Measurements from ENCODE around the gene ANKRD13C.
A peak's percentile ranks its signal among the peaks of the same experiment; 100 is the strongest.

Gene ANKRD13C

DNA sequence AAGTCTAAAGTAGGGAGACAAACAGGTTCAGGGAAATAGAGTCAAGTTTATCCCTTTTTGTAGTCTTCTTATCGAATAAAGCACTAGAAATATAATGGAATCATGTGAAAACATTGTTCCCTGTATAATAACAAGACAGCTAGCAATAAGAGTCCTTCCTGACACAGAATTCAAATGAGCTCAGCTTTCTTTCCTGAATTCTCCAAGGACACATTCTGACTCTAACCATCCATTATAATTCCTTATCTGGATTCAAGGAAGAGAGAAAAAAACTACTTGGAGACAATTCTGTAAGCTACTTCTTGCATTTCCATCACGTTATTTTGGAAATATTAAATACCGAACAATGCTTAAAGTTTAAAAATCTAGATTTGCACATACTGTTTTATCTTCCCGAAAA, 58.8 kb downstream of the ANKRD13C start:
- no peak for DNase-seq (ENCODE audit: low read depth)

- DNase-seq (ENCODE audit: low read depth) = no peak
Measured at GRCh38 chr1:70293186-70293843, 61.2 kb downstream of the ANKRD13C start.

DNA sequence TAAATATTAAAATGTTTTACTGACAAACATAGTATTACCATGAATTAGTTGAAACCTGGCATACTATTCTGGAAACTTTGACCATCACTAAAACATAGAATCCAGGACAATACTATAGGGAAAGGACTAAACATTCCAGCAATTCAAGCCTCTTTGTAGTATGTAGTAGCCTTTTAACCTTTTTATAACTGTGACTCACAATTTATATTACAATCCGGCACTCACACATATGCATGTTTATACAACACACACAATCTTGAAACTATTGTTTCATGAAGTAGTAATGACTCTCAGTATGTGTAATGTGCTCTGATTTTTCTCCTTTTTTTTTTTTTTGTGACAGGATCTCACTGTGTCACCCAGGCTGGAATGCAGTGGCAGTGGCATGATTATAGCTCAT, 64.3 kb downstream of the ANKRD13C start:
- DNase-seq (ENCODE audit: low read depth) = no peak

DNA sequence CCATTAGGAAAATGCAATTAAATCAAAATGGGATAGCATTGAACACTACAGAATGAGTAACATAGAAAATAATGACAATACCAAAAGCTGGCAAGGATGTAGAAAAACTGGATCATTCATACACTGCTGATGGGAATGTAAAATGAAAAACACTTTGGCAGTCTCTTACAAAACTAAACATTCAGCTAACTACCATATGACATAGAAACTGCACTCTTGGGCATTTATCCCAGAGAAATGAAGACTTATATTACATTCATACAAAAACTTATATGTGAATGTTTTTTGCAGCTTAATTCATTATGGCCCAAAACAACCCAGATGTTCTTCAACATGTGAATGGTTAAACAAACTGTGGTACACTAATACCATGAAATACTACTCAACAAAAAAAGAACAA, 66.4 kb downstream of the ANKRD13C start:
- no peak for DNase-seq (ENCODE audit: low read depth)

GRCh38 chr1:70286453-70286852, 68.1 kb downstream of the ANKRD13C start:
- no peak for DNase-seq (ENCODE audit: low read depth)

DNA sequence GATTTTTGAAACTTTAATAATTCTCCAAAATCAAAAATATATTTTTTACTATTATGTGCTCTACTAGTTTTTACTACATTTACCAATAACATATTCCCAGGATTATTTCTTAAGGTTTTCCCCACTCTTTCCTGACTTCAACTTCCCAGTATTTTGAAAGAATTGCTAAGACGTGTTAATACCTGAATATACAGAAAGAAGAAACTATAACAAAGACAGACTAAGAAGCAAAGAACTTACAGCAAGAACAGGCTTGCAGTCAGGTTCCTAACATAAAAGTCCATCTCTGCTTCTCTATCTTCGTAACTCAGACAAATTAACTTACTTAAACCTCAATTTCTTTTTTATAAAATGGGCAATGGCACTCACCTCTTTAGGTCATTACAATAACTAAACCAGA, 70.2 kb downstream of the ANKRD13C start:
- DNase-seq (ENCODE audit: low read depth) = no peak

DNA sequence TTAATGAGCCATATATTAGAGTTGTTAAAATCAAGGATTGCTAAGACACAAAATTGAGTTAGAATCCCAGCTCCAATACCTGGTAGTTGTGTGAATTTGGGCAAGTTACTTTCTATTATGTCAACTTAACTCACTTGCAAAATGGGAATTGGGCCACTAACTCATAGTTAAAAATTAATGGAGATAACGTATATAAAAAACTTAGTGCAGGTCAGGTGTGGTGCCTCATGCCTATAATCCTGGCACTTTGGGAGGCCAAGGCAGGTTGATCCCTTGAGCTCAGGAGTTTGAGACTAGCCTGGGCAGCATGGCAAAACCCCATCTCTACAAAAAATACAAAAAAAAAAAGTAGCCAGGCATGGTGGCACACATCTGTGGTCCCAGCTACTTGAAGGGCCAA, 75.8 kb downstream of the ANKRD13C start:
- no peak for DNase-seq (ENCODE audit: low read depth)

GRCh38 chr1:70277875-70278274, 76.6 kb downstream of the ANKRD13C start:
- DNase-seq (ENCODE audit: low read depth) = no peak

- DNase-seq (ENCODE audit: low read depth) = no peak
Measured at GRCh38 chr1:70265946-70266345, 88.6 kb downstream of the ANKRD13C start.

GRCh38 chr1:70264839-70265238, 89.7 kb downstream of the ANKRD13C start:
- no peak for DNase-seq (ENCODE audit: low read depth)

GRCh38 chr1:70256664-70257063, 97.9 kb downstream of the ANKRD13C start:
- DNase-seq (ENCODE audit: low read depth) = no peak

DNA sequence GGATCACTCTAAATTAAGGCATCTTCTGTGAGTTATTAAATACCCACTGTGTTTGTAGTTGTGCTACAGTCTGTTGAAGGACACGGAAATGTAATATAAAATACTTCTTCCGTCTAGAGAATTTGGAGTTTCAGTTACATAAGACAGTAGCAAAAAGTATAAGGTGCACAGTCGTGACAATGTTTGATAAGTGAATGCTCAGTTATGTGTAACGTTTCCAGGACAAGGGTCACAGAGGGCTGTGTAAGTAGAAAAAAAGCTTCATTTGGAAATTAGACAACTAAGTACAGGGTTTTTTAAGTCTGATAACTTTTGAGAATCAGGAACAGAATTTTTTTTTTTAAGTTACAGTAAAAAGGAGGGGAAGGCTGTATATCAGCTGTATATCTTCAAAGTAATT, 105.8 kb downstream of the ANKRD13C start:
- no peak for DNase-seq (ENCODE audit: low read depth)

DNA sequence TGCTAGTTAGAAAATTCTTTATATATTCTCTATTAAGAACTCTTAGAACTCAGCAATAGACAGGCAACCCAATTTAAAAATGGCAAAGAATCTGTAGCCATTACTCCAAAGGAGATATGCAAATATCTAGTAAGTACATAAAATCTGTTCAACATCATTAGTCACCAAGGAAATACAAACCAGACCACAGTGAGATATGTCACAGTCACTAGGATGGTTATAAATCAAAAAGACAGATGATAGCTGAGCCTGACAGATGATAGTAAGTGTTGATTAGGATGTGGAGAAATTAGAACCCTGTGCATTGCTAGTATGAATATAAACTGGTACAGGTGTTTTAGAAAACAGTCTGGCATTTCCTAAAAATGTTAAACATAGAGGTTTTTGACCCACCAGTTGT, 106.8 kb downstream of the ANKRD13C start:
- no peak for DNase-seq (ENCODE audit: low read depth)

DNA sequence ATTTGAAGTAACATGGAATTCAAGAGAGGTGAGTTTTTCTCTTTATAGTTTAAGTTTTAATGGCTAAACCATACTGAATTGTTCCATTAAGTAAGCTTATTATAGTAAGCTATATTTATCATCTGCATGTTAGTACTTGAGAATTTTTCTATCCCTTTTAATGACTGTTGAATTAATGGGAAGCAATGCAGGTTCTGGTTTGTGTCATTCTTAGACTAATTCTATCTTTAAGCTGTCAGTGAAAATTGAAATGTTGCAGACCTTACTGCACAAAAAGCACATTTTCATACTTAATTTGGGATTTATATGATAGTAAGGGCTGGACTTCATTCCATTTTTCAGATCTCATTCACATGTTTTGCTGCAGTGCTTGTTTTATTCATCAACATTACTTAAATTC, 107.4 kb downstream of the ANKRD13C start:
- DNase-seq (ENCODE audit: low read depth) = no peak

DNA sequence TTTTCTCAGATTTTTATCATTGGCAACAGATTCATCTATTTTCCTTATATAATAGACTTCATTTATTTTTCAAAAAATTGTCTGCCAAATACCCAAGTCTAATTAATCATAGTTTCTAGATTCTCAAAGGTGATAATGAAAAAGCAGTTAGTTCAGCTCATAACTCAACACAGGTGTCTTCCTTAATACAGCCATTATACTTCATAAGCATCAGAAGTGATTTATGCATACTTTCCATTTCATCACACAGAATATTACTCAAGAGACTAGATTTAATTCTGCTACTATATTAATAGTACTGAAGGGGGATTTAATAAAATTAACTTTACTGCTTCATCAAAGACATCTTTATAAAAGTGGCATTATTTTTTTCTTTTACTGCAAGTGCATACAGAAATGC, 114.6 kb downstream of the ANKRD13C start:
- no peak for DNase-seq (ENCODE audit: low read depth)

GRCh38 chr1:70234733-70235132, 119.8 kb downstream of the ANKRD13C start:
- DNase-seq (ENCODE audit: low read depth) = no peak

DNA sequence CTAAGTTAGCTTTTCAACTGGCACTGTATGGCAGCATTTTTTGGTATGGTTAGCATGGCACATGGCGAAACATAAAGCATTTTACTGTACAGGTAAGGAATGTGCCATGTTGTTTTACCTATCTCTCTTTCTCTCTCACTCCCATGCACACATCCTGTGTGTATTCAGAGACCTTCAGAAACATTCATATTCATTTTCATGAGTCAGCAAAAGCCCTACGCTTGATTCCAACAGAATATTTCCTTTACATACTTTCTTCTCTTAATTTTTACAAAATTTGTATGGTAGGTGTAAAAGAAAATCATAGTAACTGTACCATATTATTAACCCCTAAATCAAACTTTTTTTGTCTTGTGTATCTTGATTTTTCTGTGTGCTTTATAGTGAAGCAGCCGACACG, 123.0 kb downstream of the ANKRD13C start:
- DNase-seq (ENCODE audit: low read depth) = no peak

GRCh38 chr1:70228670-70229069, 125.9 kb downstream of the ANKRD13C start:
- DNase-seq (ENCODE audit: low read depth) = no peak

- no peak for DNase-seq (ENCODE audit: low read depth)
Measured at GRCh38 chr1:70227439-70227838, 127.1 kb downstream of the ANKRD13C start.

DNA sequence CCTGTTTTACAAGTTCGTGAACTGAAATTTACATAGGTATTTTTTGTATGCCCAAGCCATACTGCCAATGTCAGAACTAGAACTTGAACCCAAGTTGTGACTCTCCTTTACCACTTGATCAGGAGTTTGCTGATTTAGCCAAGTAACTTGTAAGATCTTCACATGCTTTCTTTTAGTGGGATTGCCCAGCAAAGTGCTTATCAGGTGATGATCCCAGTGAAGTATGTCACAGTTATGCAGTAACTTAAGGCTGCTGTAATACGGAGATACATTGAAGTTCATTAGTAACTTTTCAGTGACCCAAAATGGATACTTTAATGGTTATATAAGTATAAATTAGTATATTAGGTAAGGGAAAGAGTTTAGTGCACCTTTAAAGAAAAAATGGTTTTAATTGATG, 129.6 kb downstream of the ANKRD13C start:
- no peak for DNase-seq (ENCODE audit: low read depth)

GRCh38 chr1:70222716-70223235, 131.7 kb downstream of the ANKRD13C start:
- no peak for DNase-seq (ENCODE audit: low read depth)

DNA sequence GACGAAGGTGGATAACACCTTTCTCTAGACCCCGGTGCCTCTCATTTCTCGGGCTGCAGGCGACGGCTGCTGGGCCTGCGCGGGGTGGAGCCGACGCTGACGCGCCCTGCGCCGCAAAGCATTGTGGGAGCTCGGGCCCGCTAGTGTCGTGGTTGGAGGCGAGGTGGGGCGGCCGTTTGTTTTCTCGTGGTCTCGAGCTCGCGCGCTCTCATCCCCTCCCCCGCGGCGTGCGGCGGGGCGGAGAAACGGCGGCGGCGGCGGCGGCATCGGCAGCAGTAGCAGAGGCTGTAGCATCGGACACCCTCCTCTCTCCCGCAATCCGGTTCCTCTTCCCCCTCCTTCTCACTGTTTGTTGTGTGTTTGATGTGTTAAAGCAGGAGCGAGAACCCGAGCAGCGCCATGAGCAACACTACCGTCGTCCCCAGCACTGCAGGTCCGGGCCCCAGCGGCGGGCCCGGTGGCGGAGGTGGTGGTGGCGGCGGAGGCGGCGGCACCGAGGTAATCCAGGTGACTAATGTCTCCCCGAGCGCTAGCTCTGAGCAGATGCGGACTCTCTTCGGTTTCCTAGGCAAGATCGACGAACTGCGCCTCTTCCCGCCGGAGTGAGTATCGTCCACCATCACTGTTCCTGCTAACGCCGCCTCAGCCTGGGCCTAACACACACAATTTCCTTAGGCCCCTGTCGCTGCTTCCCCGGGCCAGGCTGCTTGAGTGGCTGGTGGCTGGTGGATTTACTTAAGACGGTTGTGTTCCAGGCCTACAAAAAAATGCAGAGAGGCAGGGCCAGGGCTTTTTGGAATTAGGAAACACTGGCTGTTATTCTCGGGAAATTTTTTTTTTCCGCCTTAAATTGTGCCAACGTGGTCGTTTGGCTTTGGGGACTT, 133.0 kb downstream of the ANKRD13C start, which contains the start of gene SRSF11:
SRSF11 (plus strand) TSS at position 143 of the 884 bp plus-strand sequence; CDS start at position 400, 257 bp downstream.
- DNase-seq (ENCODE audit: low read depth) = peak; percentile 95

Data from stimulated activated CD8-positive, alpha-beta memory T cell treated with anti-CD3 and anti-CD28 coated beads, Interleukin-12 subunit alpha, Interleukin-12 subunit beta, amount 100 ng/mL, for 1 hour (primary cell).